GM12878 (cell line): Measurements from ENCODE around the gene CCR5AS.

Experiments used
- CEBPB ChIP-seq, 2 experiments: fragments of 150-350 bp in 1 of 2; IDR thresholded peaks; 2 replicates each; pipeline ENCODE4 v1.6.1; 2012 to 2014; ENCODE audit warnings: low read depth in 2 of 2, low read length in 2 of 2, borderline replicate concordance in 1 of 2, inconsistent platforms in 1 of 2
- CTCF ChIP-seq, 3 experiments: IDR thresholded peaks in 2 of 3; conservative IDR thresholded peaks in 1 of 3; 2 replicates each; pipeline ENCODE4 v1.5.1; 2011; ENCODE audit warnings: low read depth in 3 of 3, low read length in 3 of 3, mild to moderate bottlenecking in 3 of 3, control low read depth in 2 of 3, moderate library complexity in 2 of 3, inconsistent platforms in 1 of 3, mixed read lengths in 1 of 3; ENCODE audit not compliant: control insufficient read depth in 2 of 3, insufficient read depth in 1 of 3; ENCODE audit errors: extremely low read depth in 1 of 3
- MEF2B ChIP-seq: fragments of 450-650 bp; IDR thresholded peaks from 2 replicates; pipeline ENCODE4 v1.6.1; 2018; ENCODE audit warnings: mild to moderate bottlenecking, moderate library complexity; ENCODE audit not compliant: partially characterized antibody, poor library complexity, severe bottlenecking
- MTA2 ChIP-seq: fragments of 450-650 bp; IDR thresholded peaks from 2 replicates; pipeline ENCODE4 v1.6.1; 2016; ENCODE audit warnings: low read depth, mild to moderate bottlenecking, moderate library complexity
- MTA3 ChIP-seq: IDR thresholded peaks from 2 replicates; pipeline ENCODE4 v1.6.1; 2012; ENCODE audit warnings: low read length, inconsistent platforms, borderline replicate concordance
- NR2C1 ChIP-seq: fragments of 450-650 bp; IDR thresholded peaks from 2 replicates; pipeline ENCODE4 v1.6.1; 2017; ENCODE audit warnings: antibody characterized with exemption, mild to moderate bottlenecking, moderate library complexity
- NR2F1 ChIP-seq: fragments of 450-650 bp; conservative IDR thresholded peaks from 2 replicates; pipeline ENCODE4 v1.6.1; 2017; ENCODE audit warnings: mild to moderate bottlenecking
- POLR2AphosphoS5 ChIP-seq: IDR thresholded peaks from 2 replicates; pipeline ENCODE4 v1.6.1; 2011; ENCODE audit warnings: mild to moderate bottlenecking, low read length, inconsistent platforms
- RFX5 ChIP-seq: IDR thresholded peaks from 2 replicates; pipeline ENCODE4 v1.6.1; 2011; ENCODE audit warnings: low read depth, low read length, improper control_type of control experiment
- SUZ12 ChIP-seq: fragments of 200-600 bp; sonication (generic); IDR thresholded peaks from one replicate; pipeline ENCODE4 v1.6.1; 2018; ENCODE audit warnings: antibody characterized with exemption, mild to moderate bottlenecking; ENCODE audit not compliant: unreplicated experiment
- TF ChIP-seq, protein P1 (sequence below): fragments of 450-650 bp; IDR thresholded peaks from 2 replicates; pipeline ENCODE4 v1.6.1; 2014; ENCODE audit warnings: mild to moderate bottlenecking

GRCh38 chr3:46344476-46344875 lies 62.4 kb downstream of the CCR5AS start:
- no peak for TF ChIP-seq POLR2AphosphoS5
- TF ChIP-seq CEBPB (IDR thresholded peaks at IDR 0.05; ENCODE audit: borderline replicate concordance in 1 of 2, low read depth in 2 of 2, low read length in 2 of 2): no peak
- TF ChIP-seq MEF2B: no peak
- TF ChIP-seq MTA3: no peak
- no peak for TF ChIP-seq RFX5
- TF ChIP-seq, protein P1, sequence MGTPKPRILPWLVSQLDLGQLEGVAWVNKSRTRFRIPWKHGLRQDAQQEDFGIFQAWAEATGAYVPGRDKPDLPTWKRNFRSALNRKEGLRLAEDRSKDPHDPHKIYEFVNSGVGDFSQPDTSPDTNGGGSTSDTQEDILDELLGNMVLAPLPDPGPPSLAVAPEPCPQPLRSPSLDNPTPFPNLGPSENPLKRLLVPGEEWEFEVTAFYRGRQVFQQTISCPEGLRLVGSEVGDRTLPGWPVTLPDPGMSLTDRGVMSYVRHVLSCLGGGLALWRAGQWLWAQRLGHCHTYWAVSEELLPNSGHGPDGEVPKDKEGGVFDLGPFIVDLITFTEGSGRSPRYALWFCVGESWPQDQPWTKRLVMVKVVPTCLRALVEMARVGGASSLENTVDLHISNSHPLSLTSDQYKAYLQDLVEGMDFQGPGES: no peak
- TF ChIP-seq CTCF (IDR thresholded peaks at IDR 0.05 in 2 of 3, conservative IDR thresholded peaks at IDR 0.05 in 1 of 3; ENCODE audit: control insufficient read depth in 2 of 3, extremely low read depth in 1 of 3, insufficient read depth in 1 of 3, low read depth in 3 of 3, low read length in 3 of 3): no peak
- TF ChIP-seq NR2F1: no peak
- TF ChIP-seq MTA2: no peak
- TF ChIP-seq SUZ12: no peak
- no peak for TF ChIP-seq NR2C1
